GM19455 (cell line): ENCODE data around the gene ARMC9.
"Not testable (repeated sequence)": the region's sequence is repeated elsewhere in the genome, so short reads cannot be mapped to it uniquely, and the experiment has no call there.

ENCODE experiments used
- ATAC-seq: cut with Tn5 transposase; IDR thresholded peaks from one replicate; pipeline ENCODE4 v1.9.1; 2021; ENCODE audit not compliant: unreplicated experiment

Gene ARMC9

GRCh38 chr2:231198291-231199173 is at the start of gene ARMC9:
Gene ARMC9 (plus strand): TSS chr2:231198631. CDS start chr2:231206239, 7,608 bp downstream.
- ATAC-seq, result peak; percentile 98

GRCh38 chr2:231152800-231153557 is 45.5 kb upstream of the ARMC9 start:
- no peak for ATAC-seq

- ATAC-seq, result no peak
Measured at GRCh38 chr2:231159306-231159705, 39.1 kb upstream of the ARMC9 start.

GRCh38 chr2:231160701-231161100 is 37.7 kb upstream of the ARMC9 start:
- ATAC-seq, result no peak

GRCh38 chr2:231161252-231161839 is 37.1 kb upstream of the ARMC9 start:
- ATAC-seq, result peak; percentile 68

GRCh38 chr2:231161877-231162329 is 36.5 kb upstream of the ARMC9 start:
- ATAC-seq, result no peak

GRCh38 chr2:231163011-231163410 is 35.4 kb upstream of the ARMC9 start:
- no peak for ATAC-seq

GRCh38 chr2:231163414-231164095 is 34.9 kb upstream of the ARMC9 start:
- no peak for ATAC-seq

GRCh38 chr2:231167745-231168459 is 30.5 kb upstream of the ARMC9 start:
- ATAC-seq, result no peak

GRCh38 chr2:231168460-231169139 is 29.8 kb upstream of the ARMC9 start:
- ATAC-seq, result no peak

GRCh38 chr2:231169488-231169887 is 28.9 kb upstream of the ARMC9 start:
- no peak for ATAC-seq

GRCh38 chr2:231170055-231170454 is 28.4 kb upstream of the ARMC9 start:
- no peak for ATAC-seq

- no peak for ATAC-seq
Measured at GRCh38 chr2:231172025-231172424, 26.4 kb upstream of the ARMC9 start.

- no peak for ATAC-seq
Measured at GRCh38 chr2:231174211-231174651, 24.2 kb upstream of the ARMC9 start.

- ATAC-seq, result no peak
Measured at GRCh38 chr2:231176066-231176465, 22.4 kb upstream of the ARMC9 start.

GRCh38 chr2:231177156-231178025 is 21.0 kb upstream of the ARMC9 start:
- ATAC-seq, result no peak

- not testable (repeated sequence) for ATAC-seq
Measured at GRCh38 chr2:231178805-231179204, 19.6 kb upstream of the ARMC9 start.

- no peak for ATAC-seq
Measured at GRCh38 chr2:231181860-231182512, 16.4 kb upstream of the ARMC9 start.
